ENCODE results near the gene WWTR1. TPM values are rescaled to one million over a fixed set of nuclear protein-coding genes. Genes with fewer than 3 reads are reported as not detected.

The WWTR1 gene
- total RNA-seq, 1 donor from 2014 or later: 0.73 TPM

DNA sequence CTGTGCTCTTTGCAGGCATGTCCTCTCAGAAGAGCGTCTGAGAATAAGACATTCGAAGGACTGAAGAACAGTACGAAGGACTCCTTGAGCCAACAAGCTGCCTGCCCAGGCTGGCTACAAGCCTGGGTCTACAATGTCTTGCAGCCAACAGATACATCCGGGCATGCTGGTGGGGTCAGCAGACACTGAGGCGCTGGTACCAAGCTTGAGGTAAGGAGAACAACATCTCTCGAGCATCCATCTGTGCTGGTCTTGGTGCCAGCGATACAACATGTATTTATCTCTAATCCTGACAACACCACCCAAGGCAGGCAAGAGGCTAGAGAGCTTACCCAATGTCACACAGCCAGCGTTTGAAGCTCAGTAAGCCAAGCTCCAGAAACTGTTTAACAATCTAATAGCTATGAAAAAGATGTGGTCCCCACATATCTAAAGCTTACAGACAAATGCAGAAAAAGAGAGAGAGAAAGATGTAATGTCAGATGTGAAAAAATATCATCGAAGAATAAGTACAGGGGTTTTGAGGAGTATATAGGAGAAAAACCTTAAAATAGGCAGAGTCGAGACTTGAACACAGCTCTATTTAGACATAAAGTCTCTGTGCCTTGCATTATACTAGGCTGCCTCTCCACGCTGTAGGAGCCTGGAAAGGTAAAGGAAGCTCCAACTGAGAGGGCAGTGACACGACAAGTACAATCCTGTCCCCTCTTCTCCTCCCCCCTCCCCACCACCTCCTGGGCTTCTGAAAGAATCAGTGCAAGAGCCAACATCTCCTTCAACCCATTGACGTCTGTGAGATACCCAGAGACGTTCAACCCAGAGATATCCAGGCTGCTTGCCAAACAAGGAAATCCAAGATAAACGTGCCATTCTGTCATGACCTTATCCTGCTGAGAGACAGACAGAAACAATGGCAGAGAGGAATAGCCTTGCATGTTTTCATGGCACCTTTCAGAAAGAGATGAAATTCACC lies 39.4 kb downstream of the WWTR1 start:
- no peaks in the 10 kb centered on the region for H3K36me3 Mint-ChIP-seq (ENCODE audit: low read depth)
- DNase-seq (no peak), ATAC-seq (ENCODE audit: low read depth) (no peak)
- no peak overlapping the region for H3K27ac Mint-ChIP-seq
- ChIA-PET CTCF (interaction anchor here (1.0 kb wide), 1 partner anchor 106 kb away, joined by 3 read pairs; no protein-coding TSS in a partner anchor), POLR2A (no interaction called here)
- H3K4me1 Mint-ChIP-seq: no peaks in the 10 kb centered on the region
- H3K9me3 Mint-ChIP-seq: no peaks in the 10 kb centered on the region
- TF ChIP-seq, protein P1, sequence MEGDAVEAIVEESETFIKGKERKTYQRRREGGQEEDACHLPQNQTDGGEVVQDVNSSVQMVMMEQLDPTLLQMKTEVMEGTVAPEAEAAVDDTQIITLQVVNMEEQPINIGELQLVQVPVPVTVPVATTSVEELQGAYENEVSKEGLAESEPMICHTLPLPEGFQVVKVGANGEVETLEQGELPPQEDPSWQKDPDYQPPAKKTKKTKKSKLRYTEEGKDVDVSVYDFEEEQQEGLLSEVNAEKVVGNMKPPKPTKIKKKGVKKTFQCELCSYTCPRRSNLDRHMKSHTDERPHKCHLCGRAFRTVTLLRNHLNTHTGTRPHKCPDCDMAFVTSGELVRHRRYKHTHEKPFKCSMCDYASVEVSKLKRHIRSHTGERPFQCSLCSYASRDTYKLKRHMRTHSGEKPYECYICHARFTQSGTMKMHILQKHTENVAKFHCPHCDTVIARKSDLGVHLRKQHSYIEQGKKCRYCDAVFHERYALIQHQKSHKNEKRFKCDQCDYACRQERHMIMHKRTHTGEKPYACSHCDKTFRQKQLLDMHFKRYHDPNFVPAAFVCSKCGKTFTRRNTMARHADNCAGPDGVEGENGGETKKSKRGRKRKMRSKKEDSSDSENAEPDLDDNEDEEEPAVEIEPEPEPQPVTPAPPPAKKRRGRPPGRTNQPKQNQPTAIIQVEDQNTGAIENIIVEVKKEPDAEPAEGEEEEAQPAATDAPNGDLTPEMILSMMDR (IDR thresholded peaks at IDR 0.05): no peak
- intact Hi-C loops (cut with micrococcal nuclease): no loop called here
- H3K27me3 Mint-ChIP-seq: peaks cover 11% of the 10 kb centered on the region
- no peak overlapping the region for H3K4me3 Mint-ChIP-seq

GRCh38 chr3:149615731-149616221 lies 42.0 kb downstream of the WWTR1 start:
- DNase-seq (no peak), ATAC-seq (ENCODE audit: low read depth) (no peak)
- Mint-ChIP-seq H3K27ac (no peak overlapping the region), H3K4me3 (no peak overlapping the region), H3K27me3 (peaks cover 8% of the 10 kb centered on the region), H3K4me1 (no peaks in the 10 kb centered on the region), H3K36me3 (ENCODE audit: low read depth) (no peaks in the 10 kb centered on the region), H3K9me3 (no peaks in the 10 kb centered on the region)
- ChIA-PET POLR2A (no interaction called here), CTCF (no interaction called here)
- TF ChIP-seq, protein P1 (IDR thresholded peaks at IDR 0.05): no peak
- intact Hi-C loops (cut with micrococcal nuclease): no loop called here

GRCh38 chr3:149613988-149614387 lies 43.8 kb downstream of the WWTR1 start:
- ATAC-seq (ENCODE audit: low read depth) (no peak), DNase-seq (no peak)
- TF ChIP-seq, protein P1 (IDR thresholded peaks at IDR 0.05): no peak
- intact Hi-C loops (cut with micrococcal nuclease): no loop called here
- Mint-ChIP-seq H3K4me1 (no peaks in the 10 kb centered on the region), H3K9me3 (no peaks in the 10 kb centered on the region), H3K27me3 (peaks cover 3% of the 10 kb centered on the region), H3K27ac (no peak overlapping the region), H3K4me3 (no peak overlapping the region), H3K36me3 (ENCODE audit: low read depth) (no peaks in the 10 kb centered on the region)
- ChIA-PET CTCF (no interaction called here), POLR2A (no interaction called here)

- Mint-ChIP-seq H3K36me3 (ENCODE audit: low read depth) (no peaks in the 10 kb centered on the region), H3K9me3 (no peaks in the 10 kb centered on the region), H3K4me1 (no peaks in the 10 kb centered on the region), H3K27ac (no peak overlapping the region), H3K27me3 (peaks cover 3% of the 10 kb centered on the region), H3K4me3 (no peak overlapping the region)
- CTCF ChIA-PET: no interaction called here
- ATAC-seq (ENCODE audit: low read depth) (no peak), DNase-seq (no peak)
- TF ChIP-seq, protein P1 (IDR thresholded peaks at IDR 0.05): no peak
- intact Hi-C loops (cut with micrococcal nuclease): no loop called here
- POLR2A ChIA-PET: no interaction called here
These were observed 45.4 kb downstream of the WWTR1 start for GRCh38 chr3:149612456-149612855.

- H3K4me3 Mint-ChIP-seq: no peak overlapping the region
- H3K36me3 Mint-ChIP-seq (ENCODE audit: low read depth): no peaks in the 10 kb centered on the region
- ChIA-PET CTCF (no interaction called here), POLR2A (no interaction called here)
- H3K27ac Mint-ChIP-seq: no peak overlapping the region
- ATAC-seq (ENCODE audit: low read depth): no peak
- H3K27me3 Mint-ChIP-seq: peaks cover 1% of the 10 kb centered on the region
- TF ChIP-seq, protein P1 (IDR thresholded peaks at IDR 0.05): no peak
- intact Hi-C loops (cut with micrococcal nuclease): no loop called here
- H3K9me3 Mint-ChIP-seq: no peaks in the 10 kb centered on the region
- DNase-seq: no peak
- no peaks in the 10 kb centered on the region for H3K4me1 Mint-ChIP-seq
These were observed 46.7 kb downstream of the WWTR1 start for GRCh38 chr3:149611149-149611548.
